ENCODE measurements around the gene DNAJC25. TPM values are rescaled to one million over a fixed set of nuclear protein-coding genes. Genes with fewer than 3 reads are reported as not detected.

The DNAJC25 gene
- total RNA-seq, 3 donors from 2014 or later: 10.5 to 13.0 (median 11.7) TPM

GRCh38 chr9:111661150-111661801 lies 30.1 kb downstream of the DNAJC25 start, which contains the start of gene GNG10:
GNG10 (plus strand) TSS chr9:111661605; CDS start chr9:111661635, 30 bp downstream.
- H3K4me3 ChIP-seq: peak within 1 kb of the TSS; percentile 76 to 77 (median 76)
- TF ChIP-seq POLR2AphosphoS5 (IDR thresholded peaks at IDR 0.05) (no peak), POLR2A (IDR thresholded peaks at IDR 0.05) (no peak)
- TF ChIP-seq, protein P1, sequence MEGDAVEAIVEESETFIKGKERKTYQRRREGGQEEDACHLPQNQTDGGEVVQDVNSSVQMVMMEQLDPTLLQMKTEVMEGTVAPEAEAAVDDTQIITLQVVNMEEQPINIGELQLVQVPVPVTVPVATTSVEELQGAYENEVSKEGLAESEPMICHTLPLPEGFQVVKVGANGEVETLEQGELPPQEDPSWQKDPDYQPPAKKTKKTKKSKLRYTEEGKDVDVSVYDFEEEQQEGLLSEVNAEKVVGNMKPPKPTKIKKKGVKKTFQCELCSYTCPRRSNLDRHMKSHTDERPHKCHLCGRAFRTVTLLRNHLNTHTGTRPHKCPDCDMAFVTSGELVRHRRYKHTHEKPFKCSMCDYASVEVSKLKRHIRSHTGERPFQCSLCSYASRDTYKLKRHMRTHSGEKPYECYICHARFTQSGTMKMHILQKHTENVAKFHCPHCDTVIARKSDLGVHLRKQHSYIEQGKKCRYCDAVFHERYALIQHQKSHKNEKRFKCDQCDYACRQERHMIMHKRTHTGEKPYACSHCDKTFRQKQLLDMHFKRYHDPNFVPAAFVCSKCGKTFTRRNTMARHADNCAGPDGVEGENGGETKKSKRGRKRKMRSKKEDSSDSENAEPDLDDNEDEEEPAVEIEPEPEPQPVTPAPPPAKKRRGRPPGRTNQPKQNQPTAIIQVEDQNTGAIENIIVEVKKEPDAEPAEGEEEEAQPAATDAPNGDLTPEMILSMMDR (IDR thresholded peaks at IDR 0.05): no peak
- H3K27ac ChIP-seq: peak within 1 kb of the TSS; percentile 66 to 70
- no peaks in the 10 kb centered on the region for H3K4me1 ChIP-seq
- H3K36me3 ChIP-seq: no peaks in the 10 kb centered on the region
- peak in 1 of 2 donors; percentile 52 for DNase-seq (ENCODE audit: low spot score in 2 of 2)
- H3K27me3 ChIP-seq: no peaks in the 10 kb centered on the region
- H3K9me3 ChIP-seq: no peaks in the 10 kb centered on the region
- intact Hi-C loops (cut with DNase I; ENCODE audit: low total_unique reads): loop anchor here (5.0 kb wide), 1 partner anchor 376 kb away; no protein-coding TSS in a partner anchor

- DNase-seq (ENCODE audit: low spot score in 2 of 2): no peak
- Histone ChIP-seq H3K27ac (peak overlapping the region; percentile 66 to 70), H3K36me3 (no peaks in the 10 kb centered on the region), H3K27me3 (no peaks in the 10 kb centered on the region), H3K4me1 (no peaks in the 10 kb centered on the region), H3K9me3 (no peaks in the 10 kb centered on the region), H3K4me3 (peak overlapping the region; percentile 76 to 77 (median 76))
- intact Hi-C loops (cut with DNase I; ENCODE audit: low total_unique reads): loop anchor here (5.0 kb wide), 1 partner anchor 375 kb away; no protein-coding TSS in a partner anchor
- TF ChIP-seq POLR2AphosphoS5 (IDR thresholded peaks at IDR 0.05): no peak
- TF ChIP-seq, protein P1 (IDR thresholded peaks at IDR 0.05): no peak
These were observed 30.8 kb downstream of the DNAJC25 start for GRCh38 chr9:111661802-111662521.

DNA sequence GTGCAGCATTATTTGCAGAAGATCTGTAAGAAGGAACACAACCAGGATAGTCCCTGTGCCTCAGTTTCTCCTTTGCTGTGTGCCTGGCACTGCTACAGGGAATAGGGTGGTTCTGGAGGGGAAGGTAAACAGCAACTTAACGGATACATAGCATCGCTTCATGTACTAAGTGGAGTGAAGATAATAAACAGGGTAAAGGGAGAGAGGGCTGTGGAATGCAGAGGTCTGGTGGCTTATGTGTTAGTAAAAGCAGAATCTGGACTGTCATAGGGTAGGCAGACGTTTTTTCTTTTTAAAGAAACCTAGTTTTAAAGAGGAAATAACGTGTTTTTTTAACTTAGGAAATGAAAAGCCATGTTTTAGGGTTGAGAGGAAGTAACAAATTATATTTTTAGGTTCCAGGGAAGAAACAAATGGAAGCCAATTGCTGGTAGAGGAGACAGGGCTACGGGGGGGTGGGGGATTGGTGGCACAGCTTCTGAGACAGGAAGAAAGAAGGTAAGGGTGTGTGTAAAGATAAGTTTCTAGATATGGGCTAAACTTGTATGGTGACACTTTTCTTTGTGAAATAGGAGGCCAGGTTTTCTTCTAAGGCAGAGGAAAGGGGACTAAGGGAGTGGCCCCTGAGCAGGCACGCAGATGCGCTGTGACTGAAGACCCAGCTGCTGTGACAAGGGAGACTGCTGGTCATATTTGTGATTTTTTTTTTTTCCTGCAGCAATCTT lies 31.6 kb downstream of the DNAJC25 start:
- H3K4me3 ChIP-seq: peak overlapping the region; percentile 76 to 77 (median 76)

DNA sequence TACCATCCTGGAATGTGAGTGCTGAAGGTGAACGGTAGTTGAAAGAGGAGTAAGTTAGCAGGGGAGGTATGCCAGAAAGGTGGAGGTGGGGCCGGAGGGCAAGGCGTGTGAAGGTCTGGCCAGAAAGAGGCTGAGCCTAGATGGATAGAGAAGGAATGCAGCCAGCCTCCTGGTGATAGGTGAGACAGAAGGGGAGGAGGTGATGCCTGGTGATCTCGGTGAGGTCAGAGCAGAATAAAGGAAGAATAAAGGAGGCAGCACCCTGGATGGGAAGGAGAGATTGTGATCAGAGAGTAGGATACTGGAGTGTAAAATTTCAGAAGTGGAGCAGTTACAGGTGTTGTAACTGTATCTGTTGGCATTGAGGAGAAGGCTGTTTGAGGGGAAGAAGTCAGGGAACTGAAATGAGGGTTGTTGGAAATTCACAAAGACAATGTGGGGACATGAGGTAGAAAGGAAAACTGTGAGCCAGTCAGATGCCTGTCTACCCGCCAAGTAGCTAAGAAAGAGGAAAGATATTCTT lies 32.2 kb downstream of the DNAJC25 start:
- TF ChIP-seq POLR2A (IDR thresholded peaks at IDR 0.05): no peak
- TF ChIP-seq, protein P1 (IDR thresholded peaks at IDR 0.05): no peak
- no peak for TF ChIP-seq POLR2AphosphoS5 (IDR thresholded peaks at IDR 0.05)
- no peak for DNase-seq (ENCODE audit: low spot score in 2 of 2)
- Histone ChIP-seq H3K27me3 (no peaks in the 10 kb centered on the region), H3K4me1 (no peaks in the 10 kb centered on the region), H3K36me3 (no peaks in the 10 kb centered on the region), H3K9me3 (no peaks in the 10 kb centered on the region), H3K27ac (no peak overlapping the region), H3K4me3 (no peak overlapping the region)
- intact Hi-C loops (cut with DNase I; ENCODE audit: low total_unique reads): loop anchor here (5.0 kb wide), 1 partner anchor 374 kb away; no protein-coding TSS in a partner anchor

More for the DNA sequence above, 31.6 kb downstream of the DNAJC25 start:
- intact Hi-C loops (cut with DNase I; ENCODE audit: low total_unique reads): loop anchor here (5.0 kb wide), 1 partner anchor 375 kb away; no protein-coding TSS in a partner anchor
- Histone ChIP-seq H3K36me3 (no peaks in the 10 kb centered on the region), H3K4me1 (no peaks in the 10 kb centered on the region), H3K9me3 (no peaks in the 10 kb centered on the region), H3K27me3 (no peaks in the 10 kb centered on the region), H3K27ac (peak overlapping the region in 1 of 2 donors; percentile 70)
- TF ChIP-seq, protein P1 (IDR thresholded peaks at IDR 0.05): no peak
- TF ChIP-seq POLR2AphosphoS5 (IDR thresholded peaks at IDR 0.05) (no peak), POLR2A (IDR thresholded peaks at IDR 0.05) (no peak)
- no peak for DNase-seq (ENCODE audit: low spot score in 2 of 2)
